Ascending aorta (tissue), 2 donors: Measurements from ENCODE around the gene CYB5D1. TPM values are rescaled to one million over a fixed set of nuclear protein-coding genes. Genes with fewer than 3 reads are reported as not detected.

Experiments
- DNase-seq, 2 donors: peaks; one replicate each; pipeline ENCODE4 v3.0.0-alpha.2; 2019; ENCODE audit warnings: low spot score in 2 of 2
- H3K27ac ChIP-seq, 2 donors: fragments of 200-600 bp; sonication (generic); one replicate each; pipeline ENCODE4 v1.5.1; 2016 to 2017; ENCODE audit warnings: mild to moderate bottlenecking in 1 of 2
- H3K27me3 ChIP-seq: fragments of 200-600 bp; sonication (generic); one replicate; pipeline ENCODE4 v1.5.1; 2017
- H3K36me3 ChIP-seq, 2 donors: fragments of 200-600 bp; sonication (generic); one replicate each; pipeline ENCODE4 v1.5.1; 2016
- H3K4me1 ChIP-seq, 2 donors: fragments of 200-600 bp; sonication (generic); one replicate each; pipeline ENCODE4 v1.5.1; 2016 to 2017; ENCODE audit warnings: mild to moderate bottlenecking in 1 of 2
- H3K4me3 ChIP-seq, 2 donors: fragments of 200-600 bp; sonication (generic); one replicate each; pipeline ENCODE4 v1.5.1; 2016 to 2017; ENCODE audit warnings: mild to moderate bottlenecking in 1 of 2
- H3K9me3 ChIP-seq, 2 donors: fragments of 200-600 bp; sonication (generic); one replicate each; pipeline ENCODE4 v1.5.1; 2016
- CTCF ChIP-seq, 3 experiments: fragments of 200-600 bp in 2 of 3; fragments of 450-650 bp in 1 of 3; sonication (generic) in 2 of 3; IDR thresholded peaks; one replicate each; pipeline ENCODE4 v1.5.1; 2016 to 2019; ENCODE audit warnings: antibody characterized with exemption in 3 of 3, mild to moderate bottlenecking in 1 of 3, moderate library complexity in 1 of 3
- intact Hi-C: fragments of 100-400 bp; cut with DNase I; formaldehyde crosslinking; loops from one replicate; pipeline ENCODE4 v1.15.1; 2023
- total RNA-seq: library from RNA; depleted of rRNA; stranded (reverse); fragments of >200 nt; gene quantifications from one replicate; pipeline ENCODE4 v1.1.0, GENCODE V29; 2016

The CYB5D1 gene
- total RNA-seq, 1 donor from 2014 or later: 0.21 TPM

- Histone ChIP-seq H3K27ac (no peak overlapping the region), H3K27me3 (no peaks in the 10 kb centered on the region), H3K9me3 (no peaks in the 10 kb centered on the region), H3K36me3 (peaks cover 52% of the 10 kb centered on the region in 2 donors), H3K4me3 (no peak overlapping the region), H3K4me1 (peaks cover 6% of the 10 kb centered on the region in 2 donors)
- no peak for DNase-seq
- intact Hi-C loops: loop anchor here (5.0 kb wide), 1 partner anchor 146 kb away; no protein-coding TSS in a partner anchor
- no peak for TF ChIP-seq CTCF (IDR thresholded peaks at IDR 0.05)
These were observed 53.3 kb downstream of the CYB5D1 start for GRCh38 chr17:7911116-7911515.

Other genes starting within 250 kb of the CYB5D1 start
- 19.3 TPM for gene FXR2, start 243.1 kb upstream of the CYB5D1 start, total RNA-seq
- 22.6 TPM for gene SAT2, start 230.2 kb upstream of the CYB5D1 start, total RNA-seq
- gene SHBG, start 227.9 kb upstream of the CYB5D1 start, total RNA-seq: not detected
- 0.11 TPM for gene ATP1B2, start 207.1 kb upstream of the CYB5D1 start, total RNA-seq
- gene TP53, start 170.5 kb upstream of the CYB5D1 start, total RNA-seq: 48.0 TPM
- gene WRAP53, start 169.5 kb upstream of the CYB5D1 start, total RNA-seq: 1.5 TPM
- not detected for gene EFNB3, start 152.8 kb upstream of the CYB5D1 start, total RNA-seq
- gene DNAH2, start 140.3 kb upstream of the CYB5D1 start, total RNA-seq: 0.43 TPM
- gene KDM6B, start 23.8 kb upstream of the CYB5D1 start, total RNA-seq: 20.0 TPM
- gene TMEM88, start 2.9 kb upstream of the CYB5D1 start, total RNA-seq: 223 TPM
- 59.0 TPM for gene NAA38, start 444 bp upstream of the CYB5D1 start, total RNA-seq
- 102 TPM for gene CHD3, start 30.8 kb downstream of the CYB5D1 start, total RNA-seq
- 0.32 TPM for gene RNF227, start 58.3 kb downstream of the CYB5D1 start, total RNA-seq
- gene KCNAB3, start 71.9 kb downstream of the CYB5D1 start, total RNA-seq: not detected
- 36.0 TPM for gene TRAPPC1, start 73.9 kb downstream of the CYB5D1 start, total RNA-seq
- gene CNTROB, start 74.2 kb downstream of the CYB5D1 start, total RNA-seq: 13.7 TPM
- not detected for gene GUCY2D, start 144.6 kb downstream of the CYB5D1 start, total RNA-seq
- gene ALOX15B, start 181.1 kb downstream of the CYB5D1 start, total RNA-seq: 2.3 TPM
- gene ALOX12B, start 229.7 kb downstream of the CYB5D1 start, total RNA-seq: not detected